ENCODE measurements around the gene TMEM212.

- TF ChIP-seq, protein P1, sequence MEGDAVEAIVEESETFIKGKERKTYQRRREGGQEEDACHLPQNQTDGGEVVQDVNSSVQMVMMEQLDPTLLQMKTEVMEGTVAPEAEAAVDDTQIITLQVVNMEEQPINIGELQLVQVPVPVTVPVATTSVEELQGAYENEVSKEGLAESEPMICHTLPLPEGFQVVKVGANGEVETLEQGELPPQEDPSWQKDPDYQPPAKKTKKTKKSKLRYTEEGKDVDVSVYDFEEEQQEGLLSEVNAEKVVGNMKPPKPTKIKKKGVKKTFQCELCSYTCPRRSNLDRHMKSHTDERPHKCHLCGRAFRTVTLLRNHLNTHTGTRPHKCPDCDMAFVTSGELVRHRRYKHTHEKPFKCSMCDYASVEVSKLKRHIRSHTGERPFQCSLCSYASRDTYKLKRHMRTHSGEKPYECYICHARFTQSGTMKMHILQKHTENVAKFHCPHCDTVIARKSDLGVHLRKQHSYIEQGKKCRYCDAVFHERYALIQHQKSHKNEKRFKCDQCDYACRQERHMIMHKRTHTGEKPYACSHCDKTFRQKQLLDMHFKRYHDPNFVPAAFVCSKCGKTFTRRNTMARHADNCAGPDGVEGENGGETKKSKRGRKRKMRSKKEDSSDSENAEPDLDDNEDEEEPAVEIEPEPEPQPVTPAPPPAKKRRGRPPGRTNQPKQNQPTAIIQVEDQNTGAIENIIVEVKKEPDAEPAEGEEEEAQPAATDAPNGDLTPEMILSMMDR (IDR thresholded peaks at IDR 0.05; ENCODE audit: borderline replicate concordance, extremely low read depth, low read length, poor library complexity, severe bottlenecking): no peak
- TF ChIP-seq EZH2 (IDR thresholded peaks at IDR 0.05; ENCODE audit: borderline replicate concordance, low read depth, low read length, severe bottlenecking): no peak
These were observed 5.5 kb upstream of the TMEM212 start for GRCh38 chr3:171837698-171838097.
